IMR-90 (cell line): Measurements from ENCODE around the gene CBFA2T3. TPM values are rescaled to one million over a fixed set of nuclear protein-coding genes. Genes with fewer than 3 reads are reported as not detected.

Experiments used
- ATAC-seq: fragments of 200-7000 bp; cut with Tn5 transposase; 2 replicates; pipeline ENCODE4 v1.9.1; 2020; ENCODE audit warnings: low read depth, mild to moderate bottlenecking, moderate library complexity
- BruUV-seq: library from RNA; stranded (reverse); fragments of 400-500 nt; replicated peaks from 2 replicates; lab custom pipeline; 2021; lab: Mats Ljungman, UMichigan
- CTCF ChIA-PET: fragments of 300-600 bp; formaldehyde crosslinking; extraction: SDS; loops from one replicate; lab custom pipeline; 2021; ENCODE audit warnings: antibody characterized with exemption; lab: Yijun Ruan, JAX
- POLR2A ChIA-PET: fragments of 300-600 bp; sonication (Branson Sonifier 250); formaldehyde crosslinking; loops from one replicate; lab custom pipeline; 2022; ENCODE audit warnings: antibody characterized with exemption; ENCODE audit not compliant: unreplicated experiment; lab: Charles Lee
- DNase-seq: peaks from one replicate; pipeline ENCODE4 v3.0.0; 2013
- H2AFZ ChIP-seq: replicated peaks from 2 replicates; pipeline ENCODE3; 2013; ENCODE audit warnings: low read length, mild to moderate bottlenecking; ENCODE audit not compliant: poor library complexity
- H2AK5ac ChIP-seq: 2 replicates; pipeline ENCODE4 v1.6.1; 2013; ENCODE audit warnings: low read depth, low read length, inconsistent platforms
- H2AK9ac ChIP-seq: replicated peaks from 2 replicates; pipeline ENCODE3; 2013; ENCODE audit warnings: mild to moderate bottlenecking, low read depth, low read length, moderate library complexity; ENCODE audit not compliant: poor library complexity
- H2BK120ac ChIP-seq: 2 replicates; pipeline ENCODE4 v1.6.1; 2013; ENCODE audit warnings: low read depth, low read length, inconsistent platforms
- H2BK15ac ChIP-seq: 3 replicates; pipeline ENCODE4 v1.6.1; 2013; ENCODE audit warnings: low read depth, low read length, inconsistent platforms
- H2BK20ac ChIP-seq: 2 replicates; pipeline ENCODE4 v1.6.1; 2013; ENCODE audit warnings: low read depth, mild to moderate bottlenecking, inconsistent platforms, low read length, moderate library complexity
- H2BK5ac ChIP-seq: 2 replicates; pipeline ENCODE4 v1.6.1; 2013; ENCODE audit warnings: mild to moderate bottlenecking, low read depth, low read length, inconsistent platforms; ENCODE audit not compliant: poor library complexity, severe bottlenecking
- H3K14ac ChIP-seq: replicated peaks from 2 replicates; pipeline ENCODE4 v1.6.1; 2013; ENCODE audit warnings: low read depth, low read length, inconsistent platforms
- H3K18ac ChIP-seq: 2 replicates; pipeline ENCODE4 v1.6.1; 2013; ENCODE audit warnings: low read depth, low read length, control low read depth
- H3K23ac ChIP-seq: 2 replicates; pipeline ENCODE4 v1.6.1; 2013; ENCODE audit warnings: low read depth, low read length, inconsistent platforms
- H3K27ac ChIP-seq: 2 replicates; pipeline ENCODE4 v1.5.1; 2013; ENCODE audit warnings: mild to moderate bottlenecking, control low read depth, low read length; ENCODE audit not compliant: insufficient read depth
- H3K27me3 ChIP-seq: 2 replicates; pipeline ENCODE4 v1.6.1; 2013; ENCODE audit warnings: low read length; ENCODE audit not compliant: control insufficient read depth, insufficient read depth
- H3K36me3 ChIP-seq: 2 replicates; pipeline ENCODE4 v1.6.1; 2013; ENCODE audit warnings: low read length, mixed read lengths; ENCODE audit not compliant: control insufficient read depth, insufficient read depth
- H3K4ac ChIP-seq: 2 replicates; pipeline ENCODE4 v1.6.1; 2013; ENCODE audit warnings: low read depth, low read length, inconsistent platforms
- H3K4me1 ChIP-seq: 2 replicates; pipeline ENCODE4 v1.6.1; 2013; ENCODE audit warnings: low read length, mixed read lengths; ENCODE audit not compliant: control insufficient read depth, insufficient read depth
- H3K4me2 ChIP-seq: 2 replicates; pipeline ENCODE4 v1.6.1; 2013; ENCODE audit warnings: low read depth, mild to moderate bottlenecking, control low read depth, low read length, moderate library complexity
- H3K4me3 ChIP-seq: 2 replicates; pipeline ENCODE4 v1.5.1; 2013; ENCODE audit warnings: low read depth, mild to moderate bottlenecking, control low read depth, low read length, moderate library complexity; ENCODE audit not compliant: insufficient read depth
- H3K56ac ChIP-seq: 2 replicates; pipeline ENCODE4 v1.6.1; 2013; ENCODE audit warnings: low read length, inconsistent platforms; ENCODE audit not compliant: insufficient read depth; ENCODE audit errors: extremely low read depth
- H3K79me1 ChIP-seq, 2 experiments: 2 replicates each; pipeline ENCODE4 v1.6.1; 2013; ENCODE audit warnings: low read length in 2 of 2, inconsistent platforms in 1 of 2, low read depth in 1 of 2
- H3K9ac ChIP-seq: 2 replicates; pipeline ENCODE4 v1.6.1; 2013; ENCODE audit warnings: low read depth, low read length, control low read depth
- H3K9me1 ChIP-seq: 2 replicates; pipeline ENCODE4 v1.6.1; 2013; ENCODE audit warnings: low read length, inconsistent platforms; ENCODE audit not compliant: insufficient read depth
- H3K9me3 ChIP-seq: 2 replicates; pipeline ENCODE4 v1.6.1; 2013; ENCODE audit warnings: low read length; ENCODE audit not compliant: control insufficient read depth, insufficient read depth
- H4K20me1 ChIP-seq: 2 replicates; pipeline ENCODE4 v1.6.1; 2013; ENCODE audit warnings: low read length, inconsistent platforms; ENCODE audit not compliant: insufficient read depth
- H4K5ac ChIP-seq: 2 replicates; pipeline ENCODE4 v1.6.1; 2013; ENCODE audit warnings: mild to moderate bottlenecking, low read depth, low read length, control low read depth
- H4K8ac ChIP-seq, 2 experiments: 2 replicates each; pipeline ENCODE4 v1.6.1; 2013; ENCODE audit warnings: low read depth in 2 of 2, low read length in 2 of 2, control low read depth in 1 of 2, inconsistent platforms in 1 of 2
- H4K91ac ChIP-seq: 2 replicates; pipeline ENCODE4 v1.6.1; 2013; ENCODE audit warnings: low read depth, low read length, inconsistent platforms; ENCODE audit not compliant: insufficient read depth
- BHLHE40 ChIP-seq: fragments of 150-350 bp; IDR thresholded peaks from 2 replicates; pipeline ENCODE4 v1.6.1; 2016; ENCODE audit warnings: mild to moderate bottlenecking, low read depth, low read length
- MAFK ChIP-seq: IDR thresholded peaks from 2 replicates; pipeline ENCODE4 v1.6.1; 2012; ENCODE audit warnings: low read depth, low read length, improper control_type of control experiment
- MAZ ChIP-seq: IDR thresholded peaks from 2 replicates; pipeline ENCODE4 v1.6.1; 2012; ENCODE audit warnings: low read depth, mild to moderate bottlenecking, low read length, improper control_type of control experiment, moderate library complexity, borderline replicate concordance
- RCOR1 ChIP-seq: IDR thresholded peaks from 2 replicates; pipeline ENCODE4 v1.6.1; 2012; ENCODE audit warnings: mild to moderate bottlenecking, low read length, improper control_type of control experiment; ENCODE audit not compliant: insufficient replicate concordance
- WGBS, 2 experiments: methylation state at CpG; one replicate each; pipeline versions ENCODE4 v1.1.5 to v1.1.7; 2013; ENCODE audit warnings: missing lambda C conversion rate in 2 of 2; ENCODE audit not compliant: insufficient read length in 1 of 2; ENCODE audit errors: extremely low coverage in 2 of 2; 5-methylcytosine and 5-hydroxymethylcytosine counted together
- dilution Hi-C: fragments of 300-500 bp; cut with HindIII; formaldehyde crosslinking; loops from one replicate; pipeline ENCODE4 v1.14.3; 2018; ENCODE audit warnings: low sequenced_read_pairs; ENCODE audit not compliant: unreplicated experiment
- in situ Hi-C: fragments of 300-500 bp; cut with MboI; formaldehyde crosslinking; loops from 3 replicates; pipeline ENCODE4 v1.14.3; 2019; ENCODE audit warnings: low sequenced_read_pairs, inconsistent platforms, mixed read lengths
- intact Hi-C: fragments of 100-400 bp; cut with micrococcal nuclease; formaldehyde crosslinking; loops from 2 replicates; pipeline ENCODE4 v1.10.0; 2022
- polyA plus RNA-seq, 3 experiments: library from polyadenylated mRNA; depleted of rRNA; stranded (reverse); fragments of >200 nt; gene quantifications; 2 replicates each; pipeline ENCODE4 v1.2.3, GENCODE V29; 2012; ENCODE audit warnings: low replicate concordance in 1 of 3
- total RNA-seq: library from RNA; depleted of rRNA; stranded (reverse); fragments of >200 nt; gene quantifications from 2 replicates; pipeline ENCODE4 v1.2.3, GENCODE V29; 2012

CBFA2T3 gene
- total and polyA plus RNA-seq, 2 of the 4 experiments (the other 2 are of a cell fraction), result not detected

- WGBS, 2 experiments, result no CpG with 5 or more reads among the region's 6 CpGs
- no peak overlapping the region for H2BK15ac ChIP-seq
- ChIA-PET POLR2A (no interaction called here), CTCF (interaction anchor here (0.6 kb wide), 1 partner anchor 22 kb away, joined by 5 read pairs; no protein-coding TSS in a partner anchor)
- no peak overlapping the region for H3K18ac ChIP-seq
- TF ChIP-seq RCOR1 (no peak), BHLHE40 (no peak), MAFK (no peak), MAZ (no peak)
- no peaks in the 10 kb centered on the region for H3K9me1 ChIP-seq
- no peak overlapping the region for H2BK5ac ChIP-seq
- no peak overlapping the region for H3K14ac ChIP-seq
- H4K8ac ChIP-seq, result no peak overlapping the region
- H3K4me2 ChIP-seq, result no peak overlapping the region
- no peak overlapping the region for H4K5ac ChIP-seq
- H3K27ac ChIP-seq, result no peak overlapping the region
- H4K20me1 ChIP-seq, result no peaks in the 10 kb centered on the region
- H3K9ac ChIP-seq, result no peak overlapping the region
- BruUV-seq, result no TSS peak
- DNase-seq (no peak), ATAC-seq (no peak)
- no peak overlapping the region for H3K4me3 ChIP-seq
- H2AK5ac ChIP-seq, result no peak overlapping the region
- peaks cover 59% of the 10 kb centered on the region for H3K27me3 ChIP-seq
- no peak overlapping the region for H4K91ac ChIP-seq
- peaks cover 13% of the 10 kb centered on the region for H3K9me3 ChIP-seq
- H2BK20ac ChIP-seq, result no peak overlapping the region
- dilution Hi-C loops, result no loop called here
- in situ Hi-C loops, result no loop called here
- intact Hi-C loops, result no loop called here
- no peak overlapping the region for H3K56ac ChIP-seq
- no peak overlapping the region for H3K23ac ChIP-seq
- no peaks in the 10 kb centered on the region for H3K4me1 ChIP-seq
- H3K4ac ChIP-seq, result no peak overlapping the region
- no peaks in the 10 kb centered on the region for H3K36me3 ChIP-seq
- H3K79me1 ChIP-seq, result no peaks in the 10 kb centered on the region
- H2AFZ ChIP-seq, result no peak overlapping the region
- no peak overlapping the region for H2BK120ac ChIP-seq
- peak overlapping the region; percentile 50 for H2AK9ac ChIP-seq
Measured at GRCh38 chr16:88993166-88993761, 16.3 kb upstream of the CBFA2T3 start.
